PC-3 (cell line): ENCODE measurements around the gene MARCHF6.

Experiments
- EZH2 ChIP-seq: fragments of 300-600 bp; sonication (generic); IDR thresholded peaks from one replicate; pipeline ENCODE4 v1.6.1; 2017; ENCODE audit warnings: antibody characterized with exemption, mild to moderate bottlenecking, low read length; ENCODE audit not compliant: unreplicated experiment
- EZH2phosphoT487 ChIP-seq: fragments of 300-600 bp; sonication (generic); IDR thresholded peaks from 2 replicates; pipeline ENCODE4 v1.6.1; 2018; ENCODE audit warnings: mild to moderate bottlenecking, antibody characterized with exemption, low read length, borderline replicate concordance
- TF ChIP-seq, protein P1 (sequence below): fragments of 300-600 bp; sonication (generic); conservative IDR thresholded peaks from 2 replicates; pipeline ENCODE4 v1.5.1; 2017; ENCODE audit warnings: antibody characterized with exemption, low read depth, mild to moderate bottlenecking, low read length

- no peak for TF ChIP-seq EZH2phosphoT487
- TF ChIP-seq, protein P1, sequence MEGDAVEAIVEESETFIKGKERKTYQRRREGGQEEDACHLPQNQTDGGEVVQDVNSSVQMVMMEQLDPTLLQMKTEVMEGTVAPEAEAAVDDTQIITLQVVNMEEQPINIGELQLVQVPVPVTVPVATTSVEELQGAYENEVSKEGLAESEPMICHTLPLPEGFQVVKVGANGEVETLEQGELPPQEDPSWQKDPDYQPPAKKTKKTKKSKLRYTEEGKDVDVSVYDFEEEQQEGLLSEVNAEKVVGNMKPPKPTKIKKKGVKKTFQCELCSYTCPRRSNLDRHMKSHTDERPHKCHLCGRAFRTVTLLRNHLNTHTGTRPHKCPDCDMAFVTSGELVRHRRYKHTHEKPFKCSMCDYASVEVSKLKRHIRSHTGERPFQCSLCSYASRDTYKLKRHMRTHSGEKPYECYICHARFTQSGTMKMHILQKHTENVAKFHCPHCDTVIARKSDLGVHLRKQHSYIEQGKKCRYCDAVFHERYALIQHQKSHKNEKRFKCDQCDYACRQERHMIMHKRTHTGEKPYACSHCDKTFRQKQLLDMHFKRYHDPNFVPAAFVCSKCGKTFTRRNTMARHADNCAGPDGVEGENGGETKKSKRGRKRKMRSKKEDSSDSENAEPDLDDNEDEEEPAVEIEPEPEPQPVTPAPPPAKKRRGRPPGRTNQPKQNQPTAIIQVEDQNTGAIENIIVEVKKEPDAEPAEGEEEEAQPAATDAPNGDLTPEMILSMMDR, result no peak
- TF ChIP-seq EZH2, result no peak
These were observed 46.7 kb upstream of the MARCHF6 start for GRCh38 chr5:10306806-10307205.
